ENCODE data around the gene IFNL2. TPM values are rescaled to one million over a fixed set of nuclear protein-coding genes. Genes with fewer than 3 reads are reported as not detected.

The IFNL2 gene
- total and polyA plus RNA-seq, 9 of the 15 experiments (the other 6 are each of a cell fraction or from before 2014, with no cell fraction given) = not detected

- no peak for TF ChIP-seq MGA (IDR thresholded peaks at IDR 0.05)
- peak; percentile 46 for TF ChIP-seq MAX (CRISPR knock-in tag; IDR thresholded peaks at IDR 0.05)
- TF ChIP-seq EGR1 (conservative IDR thresholded peaks at IDR 0.05) = peak; percentile 35; the same call in 1 of the 2 replicates
- peak; percentile 69; the same call in 1 of the 2 replicates for TF ChIP-seq HLTF (IDR thresholded peaks at IDR 0.05)
- peak in 1 of 2 experiments; percentile 46 for TF ChIP-seq E2F6 (IDR thresholded peaks at IDR 0.05; ENCODE audit: borderline replicate concordance in 1 of 2, extremely low read depth in 1 of 2, insufficient read depth in 1 of 2, insufficient read length in 1 of 2, low read depth in 1 of 2, low read length in 1 of 2, poor library complexity in 1 of 2, severe bottlenecking in 1 of 2)
- peak; percentile 52 to 71; a peak in 3 of 4 replicates for TF ChIP-seq KDM1A (IDR thresholded peaks at IDR 0.05)
- TF ChIP-seq BRCA1 (IDR thresholded peaks at IDR 0.05) = no peak
- TF ChIP-seq BRCA1 (CRISPR knock-in tag; IDR thresholded peaks at IDR 0.05) = no peak
- no peak for TF ChIP-seq ZNF395 (CRISPR knock-in tag; IDR thresholded peaks at IDR 0.05)
These were observed 30.7 kb upstream of the IFNL2 start (continued) for GRCh38 chr19:39237200-39238184.

Data from K562 (cell line).